Stimulated activated CD4-positive, alpha-beta T cell treated with anti-CD3 and anti-CD28 coated beads, Interleukin-1b, Interleukin-23, amount 100 ng/mL, for 4 hours (primary cell): Measurements from ENCODE around the gene C1QTNF1.

ENCODE experiments used
- DNase-seq, 2 donors: peaks; one replicate each; pipeline ENCODE4 v3.0.0-alpha.2; 2020; ENCODE audit warnings: low read depth in 2 of 2

The C1QTNF1 gene

DNA sequence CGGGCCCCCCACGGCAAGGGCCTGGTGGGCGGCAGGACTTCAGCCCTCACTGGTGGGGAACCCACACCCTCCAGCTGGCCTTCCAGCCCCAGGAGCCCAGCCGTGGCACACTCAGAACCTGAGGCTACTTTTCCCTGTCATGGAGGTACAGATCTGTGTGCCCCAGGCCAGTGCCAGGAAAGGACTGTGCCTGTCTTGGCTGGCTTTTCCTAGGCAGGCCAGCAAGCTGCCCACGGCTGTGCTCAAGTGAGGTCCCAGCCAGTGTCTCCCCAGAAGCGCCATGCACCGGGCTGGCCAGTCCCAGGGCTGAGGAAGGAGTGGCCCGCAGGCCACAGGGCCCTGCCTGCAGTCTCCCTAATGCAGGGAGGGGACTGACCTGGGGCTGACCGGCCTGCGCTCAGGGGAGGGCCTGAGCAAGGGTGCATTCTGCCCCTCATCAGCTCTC is 67.3 kb downstream of the C1QTNF1 start:
- no peak for DNase-seq

DNA sequence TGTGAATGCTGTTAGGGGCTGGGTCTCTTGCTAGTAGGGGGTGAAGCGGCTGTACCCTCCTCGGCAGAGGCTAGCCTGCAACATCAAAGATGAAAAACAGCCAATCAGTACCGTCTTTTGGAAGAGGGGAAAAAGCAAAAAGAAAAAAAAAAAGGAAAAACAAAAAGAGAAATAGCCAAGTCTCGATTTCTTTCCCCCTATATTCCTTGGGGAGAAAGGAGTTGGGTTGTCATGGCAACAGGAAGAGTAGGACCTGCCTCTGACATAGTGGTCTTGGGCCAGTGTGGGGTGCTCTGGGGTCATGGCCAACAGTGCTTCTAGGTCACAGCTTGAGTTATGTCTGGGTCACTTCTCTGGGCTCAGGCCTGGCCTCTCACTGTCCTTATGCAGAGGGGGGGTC is 68.6 kb downstream of the C1QTNF1 start:
- no peak for DNase-seq

DNA sequence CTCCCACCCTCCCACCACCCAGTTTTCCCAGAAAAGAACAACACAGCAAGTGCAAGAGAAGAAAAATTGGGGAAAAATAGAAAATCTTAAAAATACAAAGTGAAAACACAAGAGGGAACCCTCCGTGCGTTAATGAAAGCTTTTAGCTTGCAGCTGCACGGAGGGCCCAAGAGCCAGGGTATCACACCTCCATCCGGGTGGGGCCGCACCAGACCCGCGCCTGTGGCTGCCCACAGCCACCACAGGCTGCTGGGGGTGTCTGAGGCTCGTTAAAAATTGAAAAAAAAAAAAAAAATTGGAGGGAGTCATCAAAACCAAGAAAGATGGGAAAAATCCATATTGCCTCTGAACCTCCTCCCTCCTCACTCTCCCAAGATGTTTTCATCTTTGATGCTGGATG is 69.3 kb downstream of the C1QTNF1 start:
- DNase-seq = no peak

DNA sequence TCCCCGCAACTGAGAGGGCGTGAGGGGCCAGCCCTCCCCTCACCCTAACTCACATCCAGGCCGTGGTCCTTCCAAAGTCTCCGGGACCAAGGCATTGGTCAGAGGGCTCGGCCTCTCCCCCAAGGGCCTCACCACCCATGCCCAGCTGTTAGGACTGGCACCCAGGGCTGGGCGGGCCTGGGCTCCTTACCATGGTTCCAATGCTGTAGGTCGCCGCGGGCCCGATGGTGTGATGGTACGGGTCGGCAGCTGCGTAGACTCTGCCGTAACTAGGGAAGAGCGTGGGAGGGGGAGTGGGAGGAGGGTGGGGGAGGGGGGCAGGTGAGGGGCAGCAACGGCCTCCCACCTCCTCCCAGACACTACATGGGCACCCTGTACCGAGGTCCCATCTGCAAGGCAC is 70.3 kb downstream of the C1QTNF1 start:
- no peak for DNase-seq

DNA sequence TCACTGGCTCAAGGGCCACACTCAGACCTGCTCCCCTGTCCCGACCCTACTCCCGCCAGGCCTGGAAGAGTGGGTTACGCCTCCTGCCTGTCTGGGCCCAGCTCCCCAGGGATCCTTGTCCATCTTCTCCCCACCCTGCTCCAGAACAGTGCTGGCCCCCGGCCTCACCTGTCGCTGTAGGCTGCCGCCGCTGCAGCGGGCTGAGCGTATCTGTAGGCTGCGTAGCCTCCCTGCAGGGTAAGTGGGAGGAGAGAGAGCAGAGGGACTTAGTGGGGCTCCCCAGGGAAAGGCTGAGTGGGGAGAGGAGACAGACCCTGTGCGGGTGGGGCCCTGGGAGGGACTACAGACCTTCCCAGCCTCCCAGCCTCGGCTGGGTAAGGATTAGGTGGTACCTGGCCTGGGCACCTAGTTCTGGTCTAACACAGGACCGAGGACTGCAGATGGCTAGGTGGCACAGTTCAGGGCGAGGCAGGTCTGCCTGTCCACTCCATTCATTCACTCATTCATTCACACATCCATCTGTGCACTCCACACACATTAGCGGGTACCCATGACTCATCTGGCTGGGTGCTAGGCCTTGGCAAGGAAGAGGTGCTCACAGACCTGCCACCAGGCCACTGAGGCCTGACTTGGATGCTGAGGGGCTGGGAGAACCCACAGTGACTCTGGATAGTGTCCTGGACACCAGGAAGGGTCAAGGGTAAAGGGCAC is 71.5 kb downstream of the C1QTNF1 start:
- no peak for DNase-seq

DNA sequence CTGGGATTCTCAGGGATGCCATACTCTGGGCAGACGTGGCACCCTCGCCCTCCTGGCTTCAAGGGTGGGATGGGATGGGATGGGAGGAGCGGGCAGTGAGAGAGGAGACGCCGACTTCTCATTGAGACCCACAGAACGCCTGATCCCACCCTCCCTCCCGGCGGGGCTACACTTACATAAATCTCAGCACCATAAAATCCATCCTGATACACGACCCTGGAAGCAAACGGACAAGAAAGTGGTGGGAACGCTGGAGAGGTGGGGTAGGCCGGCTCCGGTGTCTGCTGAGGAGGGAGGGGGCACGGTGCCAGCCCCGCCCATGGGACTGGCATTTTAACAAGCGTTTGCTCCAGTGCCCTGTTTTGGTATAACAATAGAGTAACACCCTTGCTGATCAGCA is 72.5 kb downstream of the C1QTNF1 start:
- no peak for DNase-seq

DNA sequence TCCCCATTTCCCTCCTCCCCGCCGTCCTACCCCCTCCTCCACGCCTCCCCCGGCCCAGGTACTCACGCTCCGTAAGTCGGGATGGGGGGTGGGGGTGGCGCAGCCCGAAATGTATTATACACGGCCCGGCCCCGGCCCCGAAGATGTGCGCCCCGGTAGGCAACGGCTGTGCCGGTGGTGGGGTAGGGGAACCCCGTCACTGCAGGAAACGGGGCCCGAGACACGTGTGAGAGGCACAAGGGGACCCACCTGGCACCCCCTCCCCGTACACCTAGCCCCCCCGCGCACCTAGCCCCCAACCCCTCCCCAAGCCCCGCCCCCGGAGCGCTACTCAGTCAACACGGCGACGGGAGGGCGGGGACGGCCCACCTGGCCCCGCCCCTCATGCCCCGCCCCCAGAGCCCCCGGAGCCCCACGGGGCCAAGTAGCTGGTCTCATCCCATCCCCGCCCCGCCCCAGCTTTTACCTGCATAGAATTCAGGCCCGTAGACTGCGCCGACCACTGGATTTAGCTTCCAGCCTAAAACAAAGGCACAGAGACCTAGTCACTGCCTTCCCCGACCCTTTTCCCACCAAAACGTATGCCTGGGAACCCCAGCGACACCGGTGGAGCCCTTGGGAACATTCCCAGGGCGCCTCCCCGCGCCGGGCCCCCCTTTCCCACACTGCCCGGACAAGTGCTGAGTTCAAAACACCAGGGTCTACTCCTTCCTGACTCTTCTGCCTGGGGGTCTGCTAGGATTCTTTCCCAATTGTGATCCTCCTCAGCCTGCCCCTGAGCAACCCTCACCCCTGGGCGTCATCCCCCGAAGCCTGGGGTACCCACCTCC is 73.5 kb downstream of the C1QTNF1 start:
- no peak for DNase-seq

DNA sequence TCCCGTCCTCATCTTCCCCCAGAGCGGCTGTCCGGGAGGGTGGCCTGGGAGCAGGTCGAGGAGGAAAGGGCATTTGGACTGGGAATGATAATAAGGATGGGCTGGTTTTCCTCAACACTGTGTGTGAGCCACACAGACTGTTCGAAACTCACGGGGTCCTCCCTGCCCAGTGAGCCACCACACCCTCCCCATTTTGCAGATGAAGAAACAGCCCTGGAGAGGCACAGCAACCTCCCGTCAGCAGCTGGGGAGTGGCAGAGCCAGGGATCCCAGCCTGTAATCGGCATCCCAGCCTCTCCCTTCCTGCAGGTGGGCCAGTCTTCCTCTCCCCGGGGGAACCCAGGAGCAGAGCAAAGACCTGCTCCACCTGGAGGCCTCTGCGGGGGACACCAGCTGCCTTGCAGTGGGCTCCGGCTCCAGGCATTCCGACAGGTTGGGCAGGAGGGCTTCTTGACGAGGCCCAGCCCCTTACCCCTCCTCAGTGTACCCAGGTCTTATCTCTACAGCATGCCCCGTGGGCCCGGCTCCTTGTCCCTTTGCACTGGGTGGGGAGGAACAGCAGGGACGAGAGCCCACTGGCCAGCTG is 74.4 kb downstream of the C1QTNF1 start:
- no peak for DNase-seq
